Stimulated activated CD8-positive, alpha-beta memory T cell treated with anti-CD3 and anti-CD28 coated beads, Interleukin-7, amount 100 ng/mL, for 4 hours (primary cell): ENCODE data around the gene POP5.
"Not testable (repeated sequence)": the region's sequence is repeated elsewhere in the genome, so short reads cannot be mapped to it uniquely, and the experiment has no call there.

Source experiments
- DNase-seq, 2 donors: peaks; one replicate each; pipeline ENCODE4 v3.0.0-alpha.2; 2020; ENCODE audit warnings: low read depth in 2 of 2

Gene POP5

DNA sequence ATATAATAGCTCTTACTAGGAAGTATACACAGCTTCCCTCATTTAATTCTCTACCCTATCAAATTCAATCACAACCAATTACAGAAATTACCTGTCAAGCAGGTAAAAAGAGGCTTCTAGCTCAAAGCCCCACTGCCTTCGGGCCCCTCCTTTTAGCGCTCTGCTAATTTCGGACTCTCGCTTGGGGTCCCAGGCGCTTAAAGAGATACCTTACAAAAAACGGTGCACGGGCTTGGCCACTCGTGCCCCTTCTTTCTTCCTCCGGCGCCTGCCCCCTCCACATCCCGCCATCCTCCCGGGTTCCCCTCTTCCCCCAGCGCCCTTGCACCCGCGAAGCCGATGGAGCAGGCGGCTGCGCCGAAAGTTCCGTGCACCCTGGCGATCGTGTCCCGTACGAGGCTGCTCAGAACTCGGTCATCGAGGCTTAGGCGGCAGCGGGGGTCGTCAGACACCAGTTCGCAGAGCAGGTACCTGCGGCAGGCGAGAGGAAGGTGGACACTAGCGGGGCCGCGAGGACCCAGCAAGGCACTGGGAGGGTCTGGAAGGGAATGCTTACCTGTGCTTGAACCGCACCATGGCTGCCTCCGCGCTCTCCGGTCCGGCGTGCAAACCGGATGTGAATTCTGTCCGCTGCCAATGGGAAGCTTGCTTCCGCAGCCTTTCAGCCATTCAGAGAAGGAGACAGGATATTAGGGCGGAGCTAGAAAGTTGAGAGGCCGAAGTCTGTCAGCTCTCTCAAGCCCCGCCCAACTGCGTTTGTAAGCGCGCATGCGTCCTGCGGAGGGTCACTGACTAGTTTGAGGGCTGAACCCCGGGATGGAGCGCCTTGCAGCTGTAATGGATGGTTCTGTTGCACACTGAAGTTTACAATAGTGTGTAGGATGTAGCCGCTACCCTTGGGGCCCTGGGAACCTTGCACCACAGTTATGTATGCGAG lies at the start of gene POP5:
Gene POP5, minus strand, starts transcription at position 616 of the 937 bp plus-strand sequence. Its CDS starts 40 bp downstream, at position 576.
- DNase-seq, result peak; percentile 90 to 91

DNA sequence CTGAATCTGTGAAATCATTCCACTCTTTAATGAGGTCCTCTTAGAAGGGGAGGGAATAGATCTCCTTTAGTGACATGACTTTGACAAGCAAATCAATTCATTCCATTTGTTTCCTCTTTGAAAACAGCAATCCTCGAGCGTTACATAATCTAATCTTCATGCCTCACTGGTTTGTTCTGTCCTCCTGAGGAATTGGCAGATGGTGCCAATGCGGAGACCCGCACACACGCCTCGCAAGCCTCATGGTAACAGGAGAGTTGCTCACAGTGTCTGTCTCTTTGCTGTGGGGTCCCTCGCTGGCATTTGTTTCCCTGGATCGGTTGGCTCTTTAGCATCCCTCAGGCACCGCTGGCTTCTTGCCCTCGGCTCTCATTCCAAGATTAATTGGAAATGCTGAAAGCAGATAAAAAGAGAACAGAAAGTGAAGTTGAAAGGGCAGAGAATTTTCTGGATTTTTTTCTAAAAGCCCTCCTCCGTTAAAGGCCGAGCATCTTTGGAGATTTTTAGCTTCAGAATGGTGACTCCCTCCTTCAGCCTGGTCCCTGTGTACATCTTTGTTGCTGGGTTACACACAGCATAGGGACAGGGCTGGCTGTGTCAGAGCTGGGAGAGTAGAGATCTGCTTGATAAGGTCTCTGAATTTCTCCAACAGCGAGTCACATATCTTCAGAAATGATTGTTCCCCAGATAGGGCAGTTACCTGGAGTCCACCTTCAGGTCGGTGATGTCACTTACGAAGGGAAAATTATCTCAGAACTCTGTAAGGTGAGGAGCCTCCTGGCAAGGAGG lies 49.1 kb upstream of the POP5 start:
- DNase-seq, result no peak

DNA sequence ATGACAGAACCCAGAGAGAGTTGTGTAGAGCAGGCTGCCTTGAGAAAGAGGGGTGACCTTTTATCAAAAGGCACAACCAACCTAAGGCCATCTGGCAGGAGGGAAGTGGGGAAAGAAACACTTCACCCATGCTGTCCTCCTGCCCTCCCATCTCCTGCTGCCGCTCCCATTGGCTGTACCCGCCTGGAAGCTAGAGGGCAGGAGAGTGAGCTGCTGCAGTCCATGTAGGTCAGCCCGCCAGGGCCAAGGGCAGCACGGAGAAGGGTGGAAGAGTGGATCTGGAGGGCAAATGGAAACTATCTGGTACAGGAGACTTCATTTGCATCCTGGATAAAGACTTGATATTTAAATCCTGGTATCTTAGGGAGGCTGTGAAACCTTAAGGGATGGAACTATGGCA lies 47.7 kb upstream of the POP5 start:
- no peak for DNase-seq

DNA sequence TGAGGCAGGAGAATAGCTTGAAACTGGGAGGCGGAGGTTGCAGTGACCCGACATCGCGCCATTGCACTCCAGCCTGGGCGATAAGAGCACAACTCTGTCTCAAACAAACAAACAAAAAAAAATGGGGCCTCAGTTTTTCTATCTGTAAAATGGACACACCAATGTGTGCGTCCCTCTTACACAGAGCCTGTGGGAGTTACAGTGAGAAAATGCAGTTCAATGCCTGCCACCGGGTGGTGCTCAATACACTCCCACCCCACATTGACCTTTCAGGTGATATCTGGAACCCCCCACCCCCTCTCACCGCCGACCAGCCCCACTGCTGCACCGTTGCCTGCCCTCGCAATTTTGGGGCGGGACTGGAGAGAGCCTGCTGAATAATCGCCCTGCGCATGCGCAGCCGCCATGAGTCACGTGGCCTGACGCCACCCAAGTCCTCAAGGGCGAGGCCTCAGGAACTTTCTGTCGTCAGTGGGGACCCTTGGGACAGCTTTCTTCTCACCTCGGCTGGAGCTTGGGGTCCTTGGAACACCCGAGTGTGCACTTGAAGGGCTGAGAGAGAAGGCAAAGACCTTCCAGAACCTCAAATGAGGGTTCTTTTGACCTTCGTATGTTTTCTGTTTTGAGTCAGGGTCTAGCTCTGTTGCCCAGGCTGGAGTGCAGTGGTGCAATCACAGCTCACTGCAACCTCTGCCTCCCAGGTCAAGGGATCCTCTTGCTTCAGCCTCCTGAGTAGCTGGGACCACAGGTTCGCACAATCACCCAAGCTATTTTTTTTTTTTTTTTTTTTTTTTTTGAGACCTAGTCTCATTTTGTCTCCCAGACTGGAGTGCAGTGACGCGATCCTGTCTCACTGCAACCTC lies 44.6 kb upstream of the POP5 start:
- no peak for DNase-seq

- no peak for DNase-seq
Observed at GRCh38 chr12:120620624-120621023, 39.4 kb upstream of the POP5 start.

DNA sequence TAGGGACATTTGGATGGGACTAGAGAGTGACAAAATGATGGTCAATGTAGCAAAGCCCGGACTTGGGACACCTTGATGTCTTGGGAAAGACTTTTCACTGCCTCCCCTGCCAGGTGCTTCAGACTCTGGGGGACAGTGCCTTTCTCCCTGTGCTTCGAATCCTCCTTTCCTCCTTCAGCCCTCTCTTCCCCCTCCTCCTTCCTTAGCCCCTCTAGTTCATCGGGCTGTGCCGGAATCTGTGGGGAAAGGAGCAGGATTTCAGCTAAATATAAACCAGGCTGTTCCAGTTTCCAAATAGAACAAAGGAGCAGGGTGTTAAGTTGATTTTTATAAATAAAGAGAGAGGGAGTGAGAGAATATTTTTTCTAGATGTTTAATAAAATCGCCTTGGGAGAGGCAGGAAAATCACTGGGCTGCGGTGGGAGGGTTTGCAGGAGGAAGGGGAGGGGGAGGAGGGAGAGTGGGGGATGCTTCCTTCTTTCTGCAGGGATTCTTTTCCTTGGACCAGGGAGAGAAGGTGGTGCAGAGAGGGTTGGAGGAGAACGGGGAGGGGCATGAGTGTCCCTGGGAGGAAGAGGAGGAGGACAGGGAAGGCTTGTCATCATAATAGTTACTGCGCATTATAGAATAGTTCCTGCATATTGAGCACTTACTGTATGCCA lies 37.9 kb upstream of the POP5 start:
- no peak for DNase-seq

- not testable (repeated sequence) for DNase-seq
Observed at GRCh38 chr12:120617767-120618166, 36.6 kb upstream of the POP5 start.

DNA sequence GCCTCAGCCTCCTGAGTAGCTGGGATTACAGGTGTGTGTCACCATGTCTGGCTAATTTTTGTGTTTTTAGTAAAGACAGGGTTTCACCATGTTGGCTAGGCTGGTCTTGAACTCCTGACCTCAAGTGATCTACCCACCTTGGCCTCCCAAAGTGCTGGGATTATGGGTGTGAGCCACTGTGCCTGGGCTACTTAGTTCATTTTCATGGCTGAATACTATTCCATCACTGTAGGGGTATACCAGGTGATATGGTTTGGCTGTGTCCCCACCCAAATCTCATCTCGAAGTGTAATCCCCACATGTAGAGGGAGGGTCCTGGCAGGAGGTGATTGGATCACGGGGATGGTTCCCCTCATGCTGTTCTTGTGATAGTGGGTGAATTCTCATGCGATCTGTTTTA lies 36.0 kb upstream of the POP5 start:
- not testable (repeated sequence) for DNase-seq

DNA sequence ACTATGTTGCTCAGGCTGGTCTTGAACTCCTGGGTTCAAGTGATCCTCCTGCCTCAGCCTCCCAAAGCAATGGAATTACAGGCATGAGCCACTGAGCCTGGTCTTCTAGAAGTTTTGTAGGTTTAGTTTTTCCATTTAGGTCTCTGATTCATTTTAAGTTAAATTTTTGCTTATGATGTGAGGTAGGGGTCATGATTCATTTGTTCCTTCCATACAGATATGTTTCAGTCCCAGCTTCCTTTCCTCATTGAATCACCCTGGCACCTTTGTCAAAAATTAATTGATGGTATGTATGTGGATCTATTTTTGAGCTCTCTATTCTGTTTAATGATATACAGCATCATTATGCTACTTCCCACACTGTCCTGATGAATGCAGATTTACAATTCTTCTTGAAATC lies 33.6 kb upstream of the POP5 start:
- no peak for DNase-seq

- not testable (repeated sequence) for DNase-seq
Observed at GRCh38 chr12:120611534-120611933, 30.3 kb upstream of the POP5 start.

DNA sequence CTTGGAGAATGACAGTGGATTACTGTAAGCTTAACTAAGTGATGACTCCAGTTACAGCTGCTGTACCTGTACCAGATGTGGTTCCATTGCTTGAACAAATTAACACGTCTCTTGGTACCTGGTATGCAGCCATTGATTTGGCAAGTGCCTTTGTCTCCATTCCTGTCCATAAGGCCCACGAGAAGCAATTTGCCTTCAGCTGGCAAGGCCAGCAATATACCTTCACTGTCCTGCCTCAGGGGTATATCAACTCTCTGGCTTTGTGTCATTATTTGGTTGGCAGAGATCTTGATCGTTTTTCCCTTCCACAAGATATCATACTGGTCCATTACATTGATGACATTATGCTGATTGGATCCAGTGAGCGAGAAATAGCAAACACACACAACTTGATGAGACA lies 29.4 kb upstream of the POP5 start:
- no peak for DNase-seq

DNA sequence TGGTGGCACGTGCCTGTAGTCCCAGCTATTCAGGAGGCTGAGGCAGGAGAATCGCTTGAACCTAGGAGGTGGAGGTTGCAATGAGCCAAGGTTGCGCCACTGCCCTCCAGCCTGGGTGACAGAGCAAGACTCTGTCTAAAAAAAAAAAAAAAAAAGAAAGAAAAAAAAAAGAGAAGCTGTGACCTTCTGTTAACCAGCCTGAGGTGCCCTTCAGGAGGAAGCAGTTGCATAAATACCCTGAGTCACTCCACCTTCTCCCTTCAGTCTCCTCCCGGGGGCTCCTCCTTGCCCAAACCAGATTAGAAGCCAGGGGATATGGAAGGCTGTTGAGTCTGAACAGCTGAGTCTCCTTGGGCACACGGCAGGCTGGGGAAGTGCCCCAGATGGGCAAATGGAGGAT lies 21.2 kb upstream of the POP5 start:
- not testable (repeated sequence) for DNase-seq

GRCh38 chr12:120599672-120600552 lies 18.7 kb upstream of the POP5 start:
- DNase-seq, result no peak

- no peak for DNase-seq
Observed at GRCh38 chr12:120598674-120599463, 17.7 kb upstream of the POP5 start.

DNA sequence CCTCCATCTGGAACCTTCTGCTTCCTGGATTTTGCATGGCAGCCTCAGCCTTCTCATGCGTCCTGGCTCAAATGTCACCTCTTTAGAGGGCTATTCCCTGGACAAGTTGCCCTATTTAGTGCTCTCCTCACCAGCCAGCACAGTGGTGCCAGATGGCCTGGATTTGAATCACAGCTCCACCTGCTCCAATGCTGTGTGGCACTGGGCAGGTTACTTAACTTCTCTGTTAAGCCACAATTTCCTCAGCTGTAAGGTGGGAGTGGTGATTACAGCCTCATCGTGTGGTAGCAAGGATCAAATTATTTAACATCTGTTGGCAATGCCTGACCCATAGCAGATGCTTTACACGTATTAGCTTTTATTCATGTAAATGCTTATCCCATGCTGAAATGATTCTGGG lies 16.7 kb upstream of the POP5 start:
- no peak for DNase-seq

DNA sequence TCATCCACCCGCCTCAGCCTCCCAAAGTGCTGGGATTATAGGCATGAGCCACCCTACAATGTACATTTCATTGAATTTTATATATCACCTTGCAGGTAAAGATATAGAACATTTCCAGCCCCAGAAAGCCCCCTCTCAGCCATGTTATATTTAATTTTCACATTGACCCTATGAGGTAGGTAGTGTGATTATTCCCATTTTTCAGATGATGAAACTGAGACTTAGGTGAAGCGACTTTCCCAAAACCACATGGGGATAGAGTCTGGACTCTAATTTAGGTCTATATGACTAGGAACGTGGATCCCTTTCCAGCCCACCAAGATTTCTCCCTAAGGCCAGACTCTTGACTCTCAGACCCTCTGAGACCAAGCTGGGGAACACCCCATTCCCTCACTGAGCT lies 15.7 kb upstream of the POP5 start:
- DNase-seq, result no peak

DNA sequence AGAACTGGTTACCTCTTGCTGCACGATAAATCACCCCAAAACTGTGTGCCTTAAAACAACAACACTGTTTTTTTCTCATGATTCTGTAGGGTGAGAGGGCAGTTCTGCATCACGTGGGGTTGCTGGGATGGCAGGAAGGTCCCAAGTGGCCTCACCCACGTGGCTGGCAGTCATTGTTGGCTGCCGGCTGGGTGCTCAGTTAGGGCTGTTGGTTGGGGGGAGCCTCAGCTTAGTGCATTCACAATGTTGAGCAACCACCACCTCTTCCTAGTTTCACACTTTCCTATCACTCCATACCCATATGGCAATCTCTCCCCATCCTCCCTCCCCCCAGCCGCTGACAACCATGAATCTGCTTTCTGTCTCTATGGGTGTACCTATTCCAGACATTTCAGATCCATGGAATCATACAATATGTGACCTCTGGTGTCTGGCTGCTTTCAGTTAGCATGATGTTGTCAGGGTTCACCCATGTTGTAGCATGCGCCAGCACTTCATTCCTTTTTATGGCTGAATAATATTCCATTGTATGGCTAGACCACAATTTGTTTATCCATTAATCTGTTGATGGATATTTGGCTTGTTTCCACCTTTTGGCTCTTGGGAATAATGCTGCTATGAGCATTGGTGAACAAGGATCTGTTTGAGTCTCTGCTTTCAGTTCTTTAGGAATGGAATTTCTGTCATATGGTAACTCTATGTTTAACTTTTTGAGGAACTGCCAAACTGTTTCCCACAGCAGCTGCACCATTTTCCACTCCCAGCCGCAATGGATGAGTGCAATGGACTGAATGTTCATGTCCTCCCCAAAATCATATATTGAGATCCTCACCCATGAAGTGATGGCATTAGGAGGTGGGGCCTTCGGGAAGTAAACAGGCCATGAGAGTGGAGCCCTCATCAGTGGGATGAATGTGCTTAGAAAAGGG lies 11.2 kb upstream of the POP5 start:
- no peak for DNase-seq

DNA sequence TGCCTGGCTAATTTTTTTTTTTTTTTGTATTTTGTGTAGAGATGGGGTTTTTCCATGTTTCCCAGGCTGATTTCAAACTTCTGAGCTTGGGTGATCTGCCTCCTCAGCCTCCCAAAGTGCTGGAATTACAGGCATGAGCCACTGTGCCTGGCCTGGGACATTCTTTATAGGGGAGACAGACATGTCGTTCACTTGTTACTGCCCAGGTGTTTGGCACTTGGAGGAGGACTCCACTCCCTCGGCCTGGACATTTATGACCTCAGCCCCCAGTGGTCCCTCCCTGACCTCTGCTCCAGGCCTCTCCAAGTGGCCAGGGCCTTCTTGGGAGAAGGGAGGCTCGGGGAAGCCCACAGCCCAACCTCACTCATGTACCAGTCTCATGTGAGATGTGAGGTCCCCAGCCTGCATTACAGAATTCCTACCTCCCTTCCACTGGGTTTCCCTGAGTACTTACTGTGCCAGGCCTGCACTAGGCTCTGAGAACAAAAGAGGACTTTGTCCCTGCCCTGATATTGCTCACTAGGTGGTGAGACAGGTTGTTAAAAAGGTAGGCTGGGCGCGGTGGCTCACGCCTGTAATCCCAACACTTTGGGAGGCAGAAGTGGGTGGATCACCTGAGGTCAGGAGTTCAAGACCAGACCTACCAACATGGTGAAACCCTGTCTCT lies 9.7 kb upstream of the POP5 start:
- no peak for DNase-seq
